Fibroblast of lung (primary cell): ENCODE data around the gene GNAS. TPM values are rescaled to one million over a fixed set of nuclear protein-coding genes. Genes with fewer than 3 reads are reported as not detected.

Source experiments
- DNase-seq, 2 donors: peaks; one replicate each; pipeline versions ENCODE4 v3.0.0 to v3.0.0-alpha.2; 2010; ENCODE audit warnings: low read depth in 2 of 2
- H2AFZ ChIP-seq: 2 replicates; pipeline ENCODE4 v1.5.1; 2012; ENCODE audit warnings: low read length, control low read depth, inconsistent platforms
- H3K27ac ChIP-seq: 2 replicates; pipeline ENCODE4 v1.5.1; 2011; ENCODE audit warnings: low read length, control low read depth; ENCODE audit not compliant: insufficient read depth
- H3K27me3 ChIP-seq: 2 replicates; pipeline ENCODE4 v1.5.1; 2011; ENCODE audit warnings: mild to moderate bottlenecking, low read length; ENCODE audit not compliant: control insufficient read depth, insufficient read depth
- H3K36me3 ChIP-seq: 2 replicates; pipeline ENCODE4 v1.5.1; 2011; ENCODE audit warnings: low read length; ENCODE audit not compliant: control insufficient read depth, insufficient read depth
- H3K4me1 ChIP-seq: 2 replicates; pipeline ENCODE4 v1.5.1; 2011; ENCODE audit warnings: low read length; ENCODE audit not compliant: control insufficient read depth, insufficient read depth; ENCODE audit errors: extremely low read depth
- H3K4me2 ChIP-seq: 2 replicates; pipeline ENCODE4 v1.5.1; 2011; ENCODE audit warnings: low read length, control low read depth; ENCODE audit not compliant: insufficient read depth; ENCODE audit errors: extremely low read depth
- H3K4me3 ChIP-seq, 4 experiments: fragments of 200-600 bp in 1 of 4; sonication (generic) in 1 of 4; replicated peaks in 1 of 4; 2 replicates each; pipeline ENCODE4 v1.5.1; 2011 to 2016; ENCODE audit warnings: low read length in 4 of 4, low read depth in 3 of 4, mild to moderate bottlenecking in 3 of 4, control low read depth in 2 of 4, inconsistent platforms in 1 of 4, mixed read lengths in 1 of 4; ENCODE audit not compliant: insufficient read depth in 1 of 4; ENCODE audit errors: control extremely low read depth in 1 of 4
- H3K79me2 ChIP-seq: 2 replicates; pipeline ENCODE4 v1.5.1; 2012; ENCODE audit warnings: mild to moderate bottlenecking, low read length, inconsistent platforms; ENCODE audit not compliant: control insufficient read depth, insufficient read depth
- H3K9ac ChIP-seq: 2 replicates; pipeline ENCODE4 v1.5.1; 2011; ENCODE audit warnings: mild to moderate bottlenecking, low read length, control low read depth; ENCODE audit not compliant: insufficient read depth
- H3K9me3 ChIP-seq: 2 replicates; pipeline ENCODE4 v1.5.1; 2012; ENCODE audit warnings: low read depth, low read length; ENCODE audit not compliant: control insufficient read depth, insufficient read depth
- H4K20me1 ChIP-seq: 2 replicates; pipeline ENCODE4 v1.5.1; 2011; ENCODE audit warnings: low read length; ENCODE audit not compliant: control insufficient read depth, insufficient read depth; ENCODE audit errors: extremely low read depth
- EZH2 ChIP-seq: IDR thresholded peaks from 2 replicates; pipeline ENCODE4 v1.5.1; 2012; ENCODE audit warnings: low read length, control low read depth, mild to moderate bottlenecking; ENCODE audit errors: missing control alignments
- polyA plus RNA-seq, 2 donors: library from polyadenylated mRNA; depleted of rRNA in 1 of 2; stranded (reverse) in 1 of 2; unstranded in 1 of 2; fragments of >200 nt; gene quantifications; 2 replicates each; pipeline ENCODE4 v1.2.1, GENCODE V29; 2011 to 2012; ENCODE audit warnings: missing spikeins in 1 of 2
- total RNA-seq: library from RNA; depleted of rRNA; stranded (reverse); fragments of >200 nt; gene quantifications from 2 replicates; pipeline ENCODE4 v1.2.1, GENCODE V29; 2014
- TF ChIP-seq, protein P1 (sequence below), 2 donors: IDR thresholded peaks in 1 of 2; conservative IDR thresholded peaks in 1 of 2; 1 replicate in 1 of 2; 2 replicates in 1 of 2; pipeline ENCODE4 v1.5.1; 2011 to 2012; ENCODE audit warnings: low read length in 2 of 2, control low read depth in 1 of 2, inconsistent platforms in 1 of 2, low read depth in 1 of 2, mild to moderate bottlenecking in 1 of 2

Gene GNAS
- total and polyA plus RNA-seq, 2 donors (not counting 1 experiment from before 2014, with no cell fraction given) = 421 to 1,357 TPM

DNA sequence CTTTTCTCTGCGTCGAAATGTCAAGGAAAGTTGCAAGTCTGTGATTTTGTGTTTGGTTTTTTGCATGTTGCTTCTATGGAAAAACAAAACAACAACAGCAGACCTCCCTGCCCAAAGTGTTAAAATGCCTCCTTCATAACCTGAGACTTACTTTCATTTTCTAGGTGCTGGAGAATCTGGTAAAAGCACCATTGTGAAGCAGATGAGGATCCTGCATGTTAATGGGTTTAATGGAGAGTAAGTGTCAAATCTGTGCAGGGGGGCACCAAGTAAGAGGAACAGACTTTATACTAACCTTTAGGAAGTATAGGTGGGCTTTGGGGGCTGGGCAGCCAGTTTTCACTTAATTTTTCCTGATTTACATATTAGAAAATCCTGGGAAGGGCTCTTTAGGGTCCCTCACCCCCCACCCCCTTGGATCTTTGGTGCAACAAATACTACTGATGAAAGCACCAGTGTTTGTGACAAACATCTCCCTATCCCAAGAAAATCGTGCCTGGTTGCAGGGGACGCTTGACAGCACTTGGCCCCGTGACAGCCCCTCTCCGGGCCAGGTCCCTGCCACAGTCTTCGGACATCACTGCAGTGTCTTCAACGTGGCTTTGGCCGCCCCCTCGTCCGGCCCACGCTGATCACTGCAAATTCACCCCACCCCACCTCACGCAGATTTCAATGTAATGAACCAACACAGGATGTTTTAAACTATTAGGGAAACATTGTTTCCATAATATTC lies 43.1 kb downstream of the GNAS start:
- Histone ChIP-seq H3K4me3 (peak overlapping the region; percentile 39 to 89 (median 85)), H3K79me2 (peaks cover 87% of the 10 kb centered on the region), H4K20me1 (no peaks in the 10 kb centered on the region), H3K4me1 (peaks cover 23% of the 10 kb centered on the region), H3K36me3 (peaks cover 4% of the 10 kb centered on the region), H3K4me2 (peak overlapping the region; percentile 97), H3K27ac (peak overlapping the region; percentile 17), H2AFZ (no peak overlapping the region), H3K9me3 (no peaks in the 10 kb centered on the region), H3K27me3 (no peaks in the 10 kb centered on the region), H3K9ac (peak overlapping the region; percentile 13)
- no peak for DNase-seq
- no peak for TF ChIP-seq EZH2
- TF ChIP-seq, protein P1, sequence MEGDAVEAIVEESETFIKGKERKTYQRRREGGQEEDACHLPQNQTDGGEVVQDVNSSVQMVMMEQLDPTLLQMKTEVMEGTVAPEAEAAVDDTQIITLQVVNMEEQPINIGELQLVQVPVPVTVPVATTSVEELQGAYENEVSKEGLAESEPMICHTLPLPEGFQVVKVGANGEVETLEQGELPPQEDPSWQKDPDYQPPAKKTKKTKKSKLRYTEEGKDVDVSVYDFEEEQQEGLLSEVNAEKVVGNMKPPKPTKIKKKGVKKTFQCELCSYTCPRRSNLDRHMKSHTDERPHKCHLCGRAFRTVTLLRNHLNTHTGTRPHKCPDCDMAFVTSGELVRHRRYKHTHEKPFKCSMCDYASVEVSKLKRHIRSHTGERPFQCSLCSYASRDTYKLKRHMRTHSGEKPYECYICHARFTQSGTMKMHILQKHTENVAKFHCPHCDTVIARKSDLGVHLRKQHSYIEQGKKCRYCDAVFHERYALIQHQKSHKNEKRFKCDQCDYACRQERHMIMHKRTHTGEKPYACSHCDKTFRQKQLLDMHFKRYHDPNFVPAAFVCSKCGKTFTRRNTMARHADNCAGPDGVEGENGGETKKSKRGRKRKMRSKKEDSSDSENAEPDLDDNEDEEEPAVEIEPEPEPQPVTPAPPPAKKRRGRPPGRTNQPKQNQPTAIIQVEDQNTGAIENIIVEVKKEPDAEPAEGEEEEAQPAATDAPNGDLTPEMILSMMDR (conservative IDR thresholded peaks at IDR 0.05 in 1 of 2, IDR thresholded peaks at IDR 0.05 in 1 of 2; ENCODE audit: low read depth in 1 of 2, low read length in 2 of 2) = no peak

DNA sequence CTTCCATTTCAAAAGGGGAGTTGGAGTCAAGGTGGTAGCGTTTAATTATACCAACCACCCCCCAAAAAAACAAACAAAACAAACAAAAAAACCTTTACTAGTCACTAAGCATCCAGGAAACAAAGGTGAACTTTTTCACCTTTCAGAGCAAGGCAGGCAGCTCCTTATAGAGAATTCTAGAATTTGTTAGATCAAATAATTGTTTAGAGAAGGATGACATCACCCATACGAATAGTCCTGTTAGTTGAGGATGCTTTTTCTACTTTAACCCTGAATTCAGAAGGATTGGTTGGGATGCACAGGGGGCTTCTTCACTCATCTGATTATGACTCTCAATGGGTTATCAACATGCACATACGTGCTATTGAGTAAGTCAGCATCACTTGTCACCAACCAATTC lies 44.3 kb downstream of the GNAS start:
- DNase-seq = no peak
- Histone ChIP-seq H3K79me2 (peaks cover 99% of the 10 kb centered on the region), H3K27me3 (no peaks in the 10 kb centered on the region), H4K20me1 (no peaks in the 10 kb centered on the region), H2AFZ (no peak overlapping the region), H3K36me3 (peaks cover 4% of the 10 kb centered on the region), H3K4me1 (peaks cover 23% of the 10 kb centered on the region), H3K27ac (no peak overlapping the region), H3K9me3 (no peaks in the 10 kb centered on the region), H3K4me2 (peak overlapping the region; percentile 59), H3K4me3 (no peak overlapping the region), H3K9ac (no peak overlapping the region)
- no peak for TF ChIP-seq EZH2
- TF ChIP-seq, protein P1 (conservative IDR thresholded peaks at IDR 0.05 in 1 of 2, IDR thresholded peaks at IDR 0.05 in 1 of 2; ENCODE audit: low read depth in 1 of 2, low read length in 2 of 2) = no peak

DNA sequence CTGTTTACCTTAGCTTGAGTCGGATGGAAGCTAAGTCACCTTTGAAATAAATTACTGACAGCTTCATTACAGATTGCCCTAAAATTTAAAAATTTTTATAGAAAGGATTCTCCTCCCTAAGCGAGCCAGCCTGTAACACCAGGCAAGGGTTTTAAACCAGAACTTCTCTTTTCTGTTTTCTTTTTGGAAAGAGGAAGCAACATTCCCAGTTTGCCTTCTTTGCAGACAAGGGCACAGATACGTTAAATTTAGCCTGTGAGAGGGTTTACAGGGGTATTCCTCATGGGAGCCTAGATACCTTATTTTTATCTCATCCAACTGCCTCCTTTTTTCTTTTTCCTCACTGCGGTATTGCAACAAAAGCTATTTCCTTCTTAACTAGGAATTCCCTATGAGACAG lies 45.0 kb downstream of the GNAS start:
- Histone ChIP-seq H2AFZ (no peak overlapping the region), H4K20me1 (no peaks in the 10 kb centered on the region), H3K4me2 (peak overlapping the region; percentile 59), H3K79me2 (peaks cover 99% of the 10 kb centered on the region), H3K4me1 (peaks cover 23% of the 10 kb centered on the region), H3K27me3 (no peaks in the 10 kb centered on the region), H3K4me3 (no peak overlapping the region), H3K36me3 (peaks cover 4% of the 10 kb centered on the region), H3K9ac (no peak overlapping the region), H3K27ac (no peak overlapping the region), H3K9me3 (no peaks in the 10 kb centered on the region)
- no peak for DNase-seq
- TF ChIP-seq EZH2 = no peak
- TF ChIP-seq, protein P1 (conservative IDR thresholded peaks at IDR 0.05 in 1 of 2, IDR thresholded peaks at IDR 0.05 in 1 of 2; ENCODE audit: low read depth in 1 of 2, low read length in 2 of 2) = no peak
